GM21390 (cell line): ENCODE data around the gene GRK4.

ENCODE experiments used
- ATAC-seq: cut with Tn5 transposase; IDR thresholded peaks from one replicate; pipeline ENCODE4 v1.9.1; 2021; ENCODE audit not compliant: unreplicated experiment

GRK4 gene

DNA sequence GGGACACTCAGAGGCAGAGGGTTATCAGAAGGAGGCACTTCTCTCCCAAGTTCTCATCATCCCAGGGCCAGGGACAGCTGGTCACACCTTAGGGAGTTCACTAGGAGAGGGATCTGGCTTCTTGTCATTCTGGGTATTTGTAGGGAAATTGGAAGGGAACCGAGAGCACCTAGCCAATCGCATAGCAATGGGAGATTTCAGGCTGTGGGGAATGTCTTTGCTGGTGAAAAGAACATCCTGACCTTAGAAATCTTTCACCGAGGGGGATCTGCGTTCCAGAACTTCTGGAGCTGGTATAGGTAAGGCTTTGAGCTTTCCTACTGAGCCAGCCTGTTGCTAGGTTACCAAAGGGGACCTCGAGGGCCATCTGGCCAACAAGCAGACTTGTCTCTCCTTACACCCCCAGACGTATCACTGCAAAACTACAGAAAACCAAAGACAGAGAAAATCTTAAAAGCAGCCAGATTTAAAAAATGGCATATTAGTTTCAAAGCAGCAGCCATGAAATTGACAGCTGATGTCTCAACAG, 104.2 kb downstream of the GRK4 start:
- no peak for ATAC-seq

DNA sequence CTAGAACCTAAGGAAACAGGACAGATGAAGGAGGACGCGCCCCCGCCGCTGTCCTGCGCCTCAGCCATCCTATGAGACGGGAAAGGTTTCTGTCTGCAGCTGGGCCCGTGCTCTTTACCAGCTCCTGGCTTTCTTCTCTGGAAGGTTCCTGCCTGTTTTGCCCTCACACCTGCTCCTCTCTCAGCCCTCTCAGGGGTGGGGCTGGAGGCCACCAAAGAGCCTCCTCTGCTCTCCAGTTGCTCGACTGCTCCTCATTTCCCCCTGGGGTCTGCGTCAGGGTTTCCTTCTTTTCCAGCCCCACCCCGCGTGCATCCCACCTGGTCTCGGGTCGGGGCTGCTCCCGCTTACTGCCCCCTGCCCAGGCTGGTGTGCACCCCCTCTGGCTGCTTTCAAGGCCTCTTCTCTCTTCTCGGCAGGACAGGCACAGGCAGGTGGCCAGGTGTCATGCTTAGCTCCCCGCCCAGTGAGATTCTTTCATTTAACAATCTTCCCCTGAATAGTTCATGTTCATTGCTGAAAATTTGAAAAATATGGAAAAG, 106.4 kb downstream of the GRK4 start:
- ATAC-seq: no peak

GRCh38 chr4:3070709-3071500, 107.5 kb downstream of the GRK4 start:
- no peak for ATAC-seq

GRCh38 chr4:3071811-3072210, 108.4 kb downstream of the GRK4 start:
- no peak for ATAC-seq

- ATAC-seq: peak; percentile 24
These were observed 110.0 kb downstream of the GRK4 start for GRCh38 chr4:3073158-3074077.

DNA sequence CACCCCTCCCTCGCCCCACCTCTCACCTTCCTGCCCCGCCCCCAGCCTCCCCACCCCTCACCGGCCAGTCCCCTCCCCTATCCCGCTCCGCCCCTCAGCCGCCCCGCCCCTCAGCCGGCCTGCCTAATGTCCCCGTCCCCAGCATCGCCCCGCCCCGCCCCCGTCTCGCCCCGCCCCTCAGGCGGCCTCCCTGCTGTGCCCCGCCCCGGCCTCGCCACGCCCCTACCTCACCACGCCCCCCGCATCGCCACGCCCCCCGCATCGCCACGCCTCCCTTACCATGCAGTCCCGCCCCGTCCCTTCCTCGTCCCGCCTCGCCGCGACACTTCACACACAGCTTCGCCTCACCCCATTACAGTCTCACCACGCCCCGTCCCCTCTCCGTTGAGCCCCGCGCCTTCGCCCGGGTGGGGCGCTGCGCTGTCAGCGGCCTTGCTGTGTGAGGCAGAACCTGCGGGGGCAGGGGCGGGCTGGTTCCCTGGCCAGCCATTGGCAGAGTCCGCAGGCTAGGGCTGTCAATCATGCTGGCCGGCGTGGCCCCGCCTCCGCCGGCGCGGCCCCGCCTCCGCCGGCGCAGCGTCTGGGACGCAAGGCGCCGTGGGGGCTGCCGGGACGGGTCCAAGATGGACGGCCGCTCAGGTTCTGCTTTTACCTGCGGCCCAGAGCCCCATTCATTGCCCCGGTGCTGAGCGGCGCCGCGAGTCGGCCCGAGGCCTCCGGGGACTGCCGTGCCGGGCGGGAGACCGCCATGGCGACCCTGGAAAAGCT, 110.9 kb downstream of the GRK4 start, which contains the start of the genes HTT and HTT-AS:
Gene HTT (plus strand): TSS at position 604 of the 768 bp plus-strand sequence. CDS start 145 bp downstream, at position 749.
Gene HTT-AS (minus strand): TSS at position 461 of the 768 bp plus-strand sequence.
- ATAC-seq: peak; percentile 80

GRCh38 chr4:3074846-3075651, 111.7 kb downstream of the GRK4 start:
- no peak for ATAC-seq

GRCh38 chr4:3075652-3075981, 112.2 kb downstream of the GRK4 start:
- ATAC-seq: no peak

- ATAC-seq: no peak
These were observed 114.4 kb downstream of the GRK4 start for GRCh38 chr4:3077796-3078195.

DNA sequence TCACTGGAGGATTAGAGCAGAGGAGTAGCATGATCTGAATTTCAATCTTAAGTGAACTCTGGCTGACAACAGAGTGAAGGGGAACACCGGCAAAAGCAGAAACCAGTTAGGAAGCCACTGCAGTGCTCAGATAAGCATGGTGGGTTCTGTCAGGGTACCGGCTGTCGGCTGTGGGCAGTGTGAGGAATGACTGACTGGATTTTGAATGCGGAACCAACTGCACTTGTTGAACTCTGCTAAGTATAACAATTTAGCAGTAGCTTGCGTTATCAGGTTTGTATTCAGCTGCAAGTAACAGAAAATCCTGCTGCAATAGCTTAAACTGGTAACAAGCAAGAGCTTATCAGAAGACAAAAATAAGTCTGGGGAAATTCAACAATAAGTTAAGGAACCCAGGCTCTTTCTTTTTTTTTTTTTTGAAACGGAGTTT, 116.3 kb downstream of the GRK4 start:
- ATAC-seq: no peak

DNA sequence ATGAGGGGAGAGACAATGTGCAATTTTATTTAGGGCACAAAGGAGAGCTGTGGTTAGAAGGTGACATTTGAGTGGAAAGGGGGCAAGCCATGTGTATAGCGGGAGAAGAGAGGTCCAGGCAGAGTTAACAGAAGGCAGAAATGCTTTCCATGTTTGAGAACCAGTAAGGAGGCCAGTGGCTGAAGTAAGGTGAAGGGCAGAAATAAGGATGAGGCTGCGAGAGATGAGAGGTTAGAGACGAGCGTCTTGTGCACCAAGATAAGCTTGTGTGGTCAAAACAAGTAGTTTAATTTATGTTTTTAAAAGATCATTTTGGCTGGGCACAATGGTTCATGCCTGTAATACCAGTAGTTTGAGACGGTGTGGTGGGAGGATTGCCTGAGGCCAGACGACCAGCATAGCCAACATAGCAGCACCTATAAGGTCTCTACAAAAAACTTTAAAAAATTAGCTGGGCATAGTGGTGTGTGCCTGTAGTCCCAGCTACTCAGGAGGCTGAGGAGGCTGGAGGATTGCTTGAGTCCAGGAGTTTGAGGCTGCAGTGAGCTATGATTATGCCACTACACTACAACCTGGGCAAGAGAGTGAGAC, 119.6 kb downstream of the GRK4 start:
- no peak for ATAC-seq

- no peak for ATAC-seq
These were observed 120.4 kb downstream of the GRK4 start for GRCh38 chr4:3083732-3084131.

DNA sequence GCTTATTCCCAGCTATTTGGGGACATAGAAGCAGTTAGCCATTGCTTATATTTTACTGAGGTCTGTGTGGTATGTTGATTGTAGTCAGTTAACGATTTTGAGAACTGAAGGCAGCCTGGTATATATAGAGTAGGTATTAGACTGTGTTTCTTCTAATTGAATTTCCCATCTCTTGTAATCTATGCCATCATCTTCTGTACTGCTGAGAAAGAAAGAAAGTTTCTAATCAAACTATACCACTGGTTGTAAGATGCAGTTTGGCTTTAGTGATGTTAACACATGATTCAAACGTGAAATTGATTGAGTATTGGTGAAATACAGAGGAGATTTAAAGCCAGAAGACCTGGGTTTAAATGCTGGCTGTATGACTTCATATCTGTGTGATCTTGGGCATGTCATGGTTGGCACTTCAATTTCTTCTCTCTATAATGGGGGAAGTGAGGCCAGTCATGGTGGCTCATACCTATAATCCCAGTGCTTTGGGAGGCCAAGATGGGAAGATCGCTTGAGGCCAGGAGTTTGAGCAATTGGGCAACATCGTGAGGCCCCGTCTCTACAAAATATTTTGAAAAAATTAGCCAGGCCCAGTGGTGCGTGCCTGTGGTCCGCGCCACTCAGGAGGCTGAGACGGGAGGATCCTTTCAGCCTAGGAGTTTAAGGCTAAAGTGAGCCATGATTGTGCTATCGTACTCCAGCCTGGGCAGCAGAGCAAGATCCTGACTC, 122.7 kb downstream of the GRK4 start:
- no peak for ATAC-seq

DNA sequence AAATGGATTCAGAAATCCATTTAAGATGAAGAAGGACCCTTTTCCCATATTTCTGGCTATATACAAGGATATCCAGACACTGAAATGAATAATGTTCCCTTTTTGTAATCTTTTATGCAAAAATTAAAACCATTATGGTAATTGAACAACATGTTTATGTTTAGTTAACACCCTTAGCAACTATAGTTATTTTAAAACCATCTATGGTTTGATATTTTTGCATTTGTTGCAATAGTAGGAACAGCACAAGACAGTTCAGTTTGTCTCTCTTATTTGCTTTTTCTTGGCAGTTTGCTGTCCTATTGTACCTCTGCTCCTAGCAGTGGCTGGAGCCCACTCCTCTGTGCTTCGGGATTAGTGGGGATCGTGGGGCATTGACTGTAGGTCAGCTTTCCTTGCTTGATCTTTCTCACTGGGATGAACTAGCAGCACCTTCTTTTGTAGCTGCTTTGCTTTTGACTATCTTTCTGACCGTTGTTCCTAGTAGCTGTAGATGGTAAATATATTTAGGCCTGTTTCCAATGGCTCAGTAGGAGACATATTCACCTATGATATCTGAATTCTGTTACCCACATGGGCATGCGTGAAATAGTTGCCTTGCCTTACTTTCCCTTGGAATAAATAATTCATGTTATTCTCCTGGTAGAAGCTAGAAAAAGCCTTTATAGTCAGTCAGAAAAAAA, 123.9 kb downstream of the GRK4 start:
- no peak for ATAC-seq
